GM12878 (cell line): Measurements from ENCODE around the gene PPP2R2D. TPM values are rescaled to one million over a fixed set of nuclear protein-coding genes. Genes with fewer than 3 reads are reported as not detected.
"Not testable (repeated sequence)": the region's sequence is repeated elsewhere in the genome, so short reads cannot be mapped to it uniquely, and the experiment has no call there.

Experiments used
- ATAC-seq: fragments of 200-7000 bp; cut with Tn5 transposase; 3 replicates; pipeline ENCODE4 v1.9.1; 2020; ENCODE audit warnings: mild to moderate bottlenecking, moderate library complexity
- BruUV-seq: library from RNA; stranded (reverse); fragments of 400-500 nt; replicated peaks from 2 replicates; lab custom pipeline; 2021; lab: Mats Ljungman, UMichigan
- CTCF ChIA-PET: fragments of 300-600 bp; sonication (Branson Sonifier 250); formaldehyde crosslinking; extraction: SDS; loops from one replicate; lab custom pipeline; 2021; ENCODE audit warnings: inconsistent platforms; lab: Yijun Ruan, JAX
- POLR2A ChIA-PET: fragments of 350-600 bp; formaldehyde crosslinking; extraction: SDS; loops from one replicate; lab custom pipeline; 2021; ENCODE audit warnings: inconsistent platforms; lab: Charles Lee
- RAD21 ChIA-PET: fragments of 300-600 bp; sonication (Branson Sonifier 250); formaldehyde crosslinking; loops from one replicate; lab custom pipeline; 2023; ENCODE audit warnings: antibody characterized with exemption; ENCODE audit not compliant: unreplicated experiment; lab: Charles Lee
- SMC1A ChIA-PET: fragments of 300-600 bp; sonication (Branson Sonifier 250); formaldehyde crosslinking; loops from one replicate; lab custom pipeline; 2023; ENCODE audit not compliant: unreplicated experiment, uncharacterized antibody; lab: Charles Lee
- DNase-seq: peaks from one replicate; pipeline ENCODE4 v3.0.0-alpha.2; 2011; ENCODE audit warnings: low read depth, low spot score
- FAIRE-seq: peaks from 3 replicates; lab custom pipeline; 2011; peaks lifted over from hg19 to GRCh38; lab: Jason Lieb, UNC
- H2AFZ ChIP-seq: 2 replicates; pipeline ENCODE4 v1.6.0; 2011; ENCODE audit warnings: low read depth, low read length, control low read depth; ENCODE audit not compliant: control insufficient read depth
- H3K27ac ChIP-seq: 2 replicates; pipeline ENCODE4 v1.5.1; 2011; ENCODE audit warnings: control low read depth; ENCODE audit not compliant: control insufficient read depth, insufficient read depth
- H3K27me3 ChIP-seq, 2 experiments: replicated peaks in 1 of 2; 2 replicates each; pipeline versions ENCODE4 v1.6.0 to v1.6.1; 2011; ENCODE audit warnings: low read length in 1 of 2; ENCODE audit not compliant: control insufficient read depth in 2 of 2, insufficient read depth in 2 of 2
- H3K36me3 ChIP-seq, 2 experiments: 2 replicates each; pipeline ENCODE4 v1.5.1; 2011; ENCODE audit warnings: low read length in 1 of 2; ENCODE audit not compliant: control insufficient read depth in 2 of 2, insufficient read depth in 2 of 2
- H3K4me1 ChIP-seq: 2 replicates; pipeline ENCODE4 v1.6.1; 2011; ENCODE audit warnings: mild to moderate bottlenecking, low read length, moderate library complexity, mixed read lengths; ENCODE audit not compliant: control insufficient read depth, insufficient read depth
- H3K4me2 ChIP-seq: 2 replicates; pipeline ENCODE4 v1.6.0; 2011; ENCODE audit warnings: control low read depth; ENCODE audit not compliant: control insufficient read depth, insufficient read depth
- H3K4me3 ChIP-seq: fragments of 200-600 bp; sonication (generic); 2 replicates; pipeline ENCODE4 v1.5.1; 2016
- H3K79me2 ChIP-seq: 2 replicates; pipeline ENCODE4 v1.6.0; 2011; ENCODE audit warnings: low read length; ENCODE audit not compliant: control insufficient read depth, insufficient read depth
- H3K9ac ChIP-seq: 2 replicates; pipeline ENCODE4 v1.8.0; 2011; ENCODE audit warnings: low read length, control low read depth, mixed read lengths; ENCODE audit not compliant: control insufficient read depth, insufficient read depth
- H3K9me3 ChIP-seq: replicated peaks from 3 replicates; pipeline ENCODE4 v1.5.1; 2011; ENCODE audit warnings: mild to moderate bottlenecking, low read length; ENCODE audit not compliant: control insufficient read depth, insufficient read depth
- H4K20me1 ChIP-seq: 2 replicates; pipeline ENCODE4 v1.6.0; 2011; ENCODE audit not compliant: control insufficient read depth, insufficient read depth
- WGBS: methylation state at CpG from one replicate; pipeline ENCODE4 v1.1.6; 2016; ENCODE audit warnings: low lambda C conversion rate; ENCODE audit not compliant: insufficient replicate concordance, insufficient coverage; ENCODE audit errors: missing lambda C conversion rate; 5-methylcytosine and 5-hydroxymethylcytosine counted together
- in situ Hi-C: fragments of 300-500 bp; cut with MboI; formaldehyde crosslinking; loops from 9 replicates; pipeline ENCODE4 v1.14.3; 2018; ENCODE audit warnings: mixed read lengths
- intact Hi-C: fragments of 100-400 bp; cut with micrococcal nuclease; formaldehyde crosslinking; loops from one replicate; pipeline ENCODE4 v1.14.2; 2022; ENCODE audit not compliant: unreplicated experiment
- polyA plus RNA-seq, 11 experiments: library from polyadenylated mRNA; depleted of rRNA in 4 of 11; unstranded in 6 of 11; stranded (reverse) in 5 of 11; fragments of >200 nt; fragmentation: Nextera tagmentation in 4 of 11; fragmentation: Illumina TruSeq in 1 of 11; extraction: Ambion mirVana in 4 of 11; extraction: Trizol in 1 of 11; gene quantifications; 1 replicate in 1 of 11; 2 replicates in 10 of 11; pipeline versions ENCODE4 v1.2.1 to v1.2.3, GENCODE V29; 2011 to 2016; ENCODE audit warnings: inconsistent platforms in 2 of 11, missing spikeins in 2 of 11, low read depth in 1 of 11
- total RNA-seq, 4 experiments: library from RNA; depleted of rRNA in 3 of 4; stranded (reverse); fragments of >200 nt in 3 of 4; fragmentation: Illumina TruSeq in 1 of 4; extraction: Trizol in 1 of 4; gene quantifications; 2 replicates each; pipeline versions ENCODE4 v1.2.1 to v1.2.3, GENCODE V29; 2013 to 2021

The PPP2R2D gene
- total and polyA plus RNA-seq, 10 of the 15 experiments (the other 5 are each of a cell fraction or from before 2014, with no cell fraction given), result 2.8 to 41.9 (median 21.8) TPM

GRCh38 chr10:131986851-131987250 lies 86.0 kb downstream of the PPP2R2D start:
- FAIRE-seq, RAD21 ChIA-PET, H3K9ac ChIP-seq, DNase-seq, H2AFZ ChIP-seq, H3K27me3 ChIP-seq, ATAC-seq, CTCF ChIA-PET, H3K36me3 ChIP-seq, intact Hi-C loops, BruUV-seq, H3K9me3 ChIP-seq, SMC1A ChIA-PET, H4K20me1 ChIP-seq, H3K27ac ChIP-seq, H3K79me2 ChIP-seq, H3K4me2 ChIP-seq, H3K4me3 ChIP-seq, in situ Hi-C loops, H3K4me1 ChIP-seq, POLR2A ChIA-PET: not testable (repeated sequence)
- WGBS, result 78% methylated on average over 7 of the region's 7 CpGs

DNA sequence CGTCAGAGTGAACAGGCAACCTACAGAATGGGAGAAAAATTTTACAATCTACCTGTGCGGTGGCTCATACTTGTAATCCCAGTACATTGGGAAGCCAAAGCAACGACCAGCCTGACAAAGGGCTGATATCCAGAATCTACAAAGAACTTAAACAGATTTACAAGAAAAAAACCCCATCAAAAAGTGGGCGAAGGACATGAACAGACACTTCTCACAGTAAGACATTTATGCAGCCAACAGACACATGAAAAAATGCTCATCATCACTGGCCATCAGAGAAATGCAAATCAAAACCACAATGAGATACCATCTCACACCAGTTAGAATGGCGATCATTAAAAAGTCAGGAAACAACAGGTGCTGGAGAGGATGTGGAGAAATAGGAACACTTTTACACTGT lies 86.5 kb downstream of the PPP2R2D start:
- not testable (repeated sequence) for FAIRE-seq

GRCh38 chr10:131987786-131988185 lies 87.0 kb downstream of the PPP2R2D start:
- RAD21 ChIA-PET, H3K79me2 ChIP-seq, BruUV-seq, H3K4me2 ChIP-seq, DNase-seq, CTCF ChIA-PET, FAIRE-seq, H3K36me3 ChIP-seq, in situ Hi-C loops, H3K4me1 ChIP-seq, intact Hi-C loops, H3K27ac ChIP-seq, H3K9ac ChIP-seq, H4K20me1 ChIP-seq, POLR2A ChIA-PET, H3K4me3 ChIP-seq, SMC1A ChIA-PET, H2AFZ ChIP-seq, ATAC-seq, H3K27me3 ChIP-seq, H3K9me3 ChIP-seq: not testable (repeated sequence)
- 62% methylated on average over 2 of the region's 3 CpGs for WGBS

More for the DNA sequence above, 86.5 kb downstream of the PPP2R2D start:
- H4K20me1 ChIP-seq, SMC1A ChIA-PET, H3K4me3 ChIP-seq, H3K9ac ChIP-seq, ATAC-seq, RAD21 ChIA-PET, H3K36me3 ChIP-seq, H3K79me2 ChIP-seq, DNase-seq, CTCF ChIA-PET, POLR2A ChIA-PET, H3K4me1 ChIP-seq, H3K27me3 ChIP-seq, H3K4me2 ChIP-seq, H3K27ac ChIP-seq, BruUV-seq, in situ Hi-C loops, intact Hi-C loops, H2AFZ ChIP-seq, H3K9me3 ChIP-seq: not testable (repeated sequence)
- WGBS, result 75% methylated on average over 4 of the region's 5 CpGs
